NT2/D1 (cell line): ENCODE measurements around the gene OBSCN.

Source experiments
- SUZ12 ChIP-seq: IDR thresholded peaks from 2 replicates; pipeline ENCODE4 v1.6.1; 2011; ENCODE audit not compliant: insufficient read length, insufficient read depth; ENCODE audit errors: extremely low read depth
- YY1 ChIP-seq: IDR thresholded peaks from 2 replicates; pipeline ENCODE4 v1.6.1; 2011; ENCODE audit not compliant: insufficient read length, insufficient read depth
- ZNF274 ChIP-seq: IDR thresholded peaks from 2 replicates; pipeline ENCODE4 v1.6.1; 2011; ENCODE audit warnings: mild to moderate bottlenecking, low read depth, low read length

DNA sequence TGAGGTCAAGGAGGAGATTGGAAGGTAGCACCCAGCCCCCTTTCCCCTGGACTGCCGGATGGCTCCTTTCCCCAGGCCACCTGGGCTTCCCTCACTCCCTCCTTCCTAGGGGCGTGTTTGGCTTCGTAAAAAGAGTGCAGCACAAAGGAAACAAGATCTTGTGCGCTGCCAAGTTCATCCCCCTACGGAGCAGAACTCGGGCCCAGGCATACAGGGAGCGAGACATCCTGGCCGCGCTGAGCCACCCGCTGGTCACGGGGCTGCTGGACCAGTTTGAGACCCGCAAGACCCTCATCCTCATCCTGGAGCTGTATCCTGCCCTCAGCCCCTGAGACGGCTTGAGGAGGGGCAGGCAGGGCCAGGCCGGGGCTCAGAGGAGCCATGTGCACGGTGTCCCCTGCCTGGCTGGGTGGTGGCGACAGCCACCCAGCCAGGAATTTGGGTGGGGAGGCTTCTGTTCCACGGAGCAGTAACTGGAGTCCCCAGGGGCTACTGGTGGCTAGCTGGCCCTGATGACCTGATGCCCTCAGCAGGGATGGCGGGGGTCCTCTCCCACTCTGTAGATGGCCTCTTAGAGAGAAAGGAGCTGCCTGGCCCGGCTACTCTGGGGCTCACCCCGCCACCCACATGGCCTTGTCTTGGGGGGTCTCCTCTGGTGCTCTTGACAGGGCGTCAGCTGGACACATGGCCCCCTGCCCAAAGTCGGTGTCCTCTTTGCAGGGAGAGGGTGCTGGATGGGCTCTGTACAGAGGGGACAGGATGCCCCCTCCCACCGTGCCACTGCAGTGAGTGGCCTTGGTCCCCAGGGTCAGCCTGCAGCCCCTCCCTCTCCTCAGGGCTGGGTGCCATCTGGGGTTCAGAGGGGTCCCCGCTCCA, 159.3 kb downstream of the OBSCN start:
- TF ChIP-seq ZNF274 = no peak
- TF ChIP-seq YY1 = no peak
- TF ChIP-seq SUZ12 = no peak
